CD4-positive, alpha-beta T cell treated with Interleukin-6 for 4 hours (primary cell): Measurements from ENCODE around the gene MAPK8IP2.

Source experiments
- DNase-seq: peaks from one replicate; pipeline ENCODE4 v3.0.0-alpha.2; 2020; ENCODE audit warnings: mixed read lengths

MAPK8IP2 gene

DNA sequence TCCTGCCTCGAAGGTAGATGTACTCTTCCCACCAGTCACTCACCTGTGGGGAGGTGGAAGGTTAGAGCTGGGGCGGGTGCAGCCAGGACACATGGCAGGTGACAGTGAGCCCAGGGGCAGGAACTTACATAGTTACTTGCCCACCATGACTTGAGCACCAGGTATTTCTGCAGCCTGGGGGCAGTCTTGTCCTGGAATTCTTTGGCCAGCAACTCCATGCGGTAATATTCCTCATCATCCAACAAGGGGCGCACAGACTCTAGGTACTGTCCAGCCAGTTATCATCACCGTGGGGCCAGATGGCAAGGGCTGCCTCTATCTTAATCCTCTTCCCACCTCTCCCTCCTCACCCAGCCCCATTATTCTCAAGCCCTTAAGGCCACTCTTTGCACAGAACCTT is 24.5 kb upstream of the MAPK8IP2 start:
- no peak for DNase-seq

DNA sequence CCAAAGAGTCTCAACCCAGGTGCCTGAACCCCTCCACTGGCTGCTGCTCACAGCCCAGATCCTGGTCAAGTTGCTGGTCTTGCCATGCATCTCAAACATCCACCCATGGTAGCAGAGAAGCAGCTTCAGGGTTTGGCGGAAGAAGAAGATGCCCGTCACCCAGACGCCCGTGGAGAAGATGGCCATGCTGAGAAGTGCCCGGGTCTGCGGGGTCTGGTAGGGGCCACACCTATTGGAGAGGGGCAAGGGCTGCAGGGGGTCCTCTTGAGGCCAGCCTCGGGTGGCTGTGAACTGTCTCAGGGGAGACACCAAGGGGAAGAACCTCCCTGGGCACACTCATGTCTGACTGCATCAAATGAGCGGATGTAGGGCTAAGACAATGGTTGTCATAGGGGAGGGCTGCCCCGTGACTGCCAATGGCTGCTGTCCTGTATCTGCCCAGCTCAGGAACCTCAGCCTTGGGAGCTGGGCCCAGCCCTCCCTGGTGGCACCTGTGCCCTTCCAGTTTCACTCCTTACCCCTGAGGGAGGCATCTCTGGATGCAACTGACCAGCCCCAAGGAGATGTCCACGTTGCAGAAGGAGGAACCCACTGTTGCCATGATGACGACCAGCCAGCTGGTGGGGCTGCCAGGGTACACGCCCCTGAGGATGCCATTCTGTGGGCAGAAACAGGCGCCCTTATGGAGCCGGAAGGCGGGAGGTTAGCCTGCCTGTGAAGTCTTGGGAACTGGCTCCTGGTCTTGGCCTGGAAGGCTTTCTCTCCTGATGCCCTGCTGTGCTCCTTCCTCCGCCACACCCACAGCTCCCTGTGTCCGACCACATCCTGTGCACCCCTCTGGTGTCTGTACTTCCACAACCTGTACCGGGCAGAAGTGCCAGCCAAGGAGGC is 23.5 kb upstream of the MAPK8IP2 start:
- DNase-seq = peak; percentile 20

DNA sequence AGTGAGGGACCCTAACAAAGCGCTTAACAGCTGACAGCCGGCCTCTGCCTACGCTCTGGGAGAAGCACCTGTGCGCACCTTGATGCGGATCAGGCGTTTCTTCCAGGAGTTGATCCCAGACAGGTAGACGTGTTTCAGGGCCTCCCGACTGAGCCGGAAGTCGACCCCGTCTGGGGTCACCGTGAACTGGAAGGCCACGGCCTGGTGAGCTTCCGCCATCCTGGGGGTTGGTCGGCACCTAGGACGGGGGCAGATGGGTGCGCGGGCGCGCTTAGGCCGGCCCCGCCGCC is 23.0 kb upstream of the MAPK8IP2 start:
- no peak for DNase-seq

DNA sequence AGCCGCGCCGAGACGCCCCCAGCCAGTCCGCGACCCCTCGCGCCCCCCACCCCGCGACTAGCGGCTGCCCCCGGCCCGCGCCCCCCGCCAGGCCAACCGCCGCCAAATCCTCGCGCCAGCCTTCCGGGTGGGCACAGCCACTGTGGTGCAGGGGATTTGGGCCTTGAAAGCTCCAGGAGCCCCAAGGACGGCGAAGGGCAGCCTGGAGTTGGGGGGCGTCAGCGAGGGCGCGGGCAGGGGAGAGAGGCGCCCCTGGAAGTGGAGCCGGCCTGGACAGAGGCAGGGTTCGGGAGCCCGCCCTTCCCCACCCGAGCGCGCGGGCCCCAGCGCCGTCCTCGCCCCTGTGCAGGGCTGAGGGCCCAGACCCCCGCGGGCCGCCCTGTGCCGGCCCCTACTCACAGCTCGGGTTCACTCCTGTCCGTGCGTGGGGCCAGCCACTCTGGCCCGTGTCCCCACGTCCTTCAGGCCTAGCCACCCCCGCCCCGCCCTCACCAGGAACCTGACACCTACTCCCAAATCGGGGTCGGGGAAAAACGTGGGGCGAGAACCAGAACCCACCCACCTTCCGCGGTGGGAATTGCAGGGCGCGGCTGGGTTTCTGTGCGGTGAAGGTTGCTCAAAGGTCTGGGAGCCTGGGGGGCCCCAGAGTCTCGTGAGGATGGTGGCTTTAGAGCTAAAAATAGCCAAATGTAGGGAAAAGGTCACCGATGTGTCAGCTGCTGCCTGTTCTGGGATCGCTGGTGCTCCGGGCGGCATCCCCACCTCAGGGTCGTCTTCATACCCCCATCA is 22.4 kb upstream of the MAPK8IP2 start, which contains the start of gene CPT1B:
Gene CPT1B, minus strand, starts transcription at position 441 of the 789 bp plus-strand sequence. CDS start 512 bp downstream, outside the sequence.
- DNase-seq = no peak

- no peak for DNase-seq
Measured at GRCh38 chr22:50578776-50579310, 21.8 kb upstream of the MAPK8IP2 start.

DNA sequence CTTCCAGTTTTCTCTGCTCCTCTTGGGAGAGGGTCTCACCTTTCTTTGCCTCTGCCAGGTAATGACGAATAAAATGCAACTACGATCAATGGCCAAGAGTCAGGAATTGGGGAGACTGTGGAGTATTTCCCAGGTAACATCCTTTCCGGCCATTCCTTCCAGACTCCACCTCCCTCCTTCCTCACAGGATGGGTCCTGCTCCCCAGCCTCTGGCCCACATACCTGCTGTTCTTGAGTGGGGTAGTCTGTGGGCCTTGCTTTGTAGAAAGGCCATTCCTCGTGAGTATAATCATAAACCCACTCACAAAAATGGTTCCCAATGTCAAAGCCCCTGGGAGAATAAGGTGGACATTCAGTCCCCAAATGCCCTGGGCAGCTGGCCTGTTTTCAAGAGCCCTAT is 20.8 kb upstream of the MAPK8IP2 start:
- no peak for DNase-seq

- DNase-seq = no peak
Measured at GRCh38 chr22:50581031-50581949, 19.3 kb upstream of the MAPK8IP2 start.

GRCh38 chr22:50581950-50582492 is 18.6 kb upstream of the MAPK8IP2 start:
- peak; percentile 50 for DNase-seq

GRCh38 chr22:50582493-50583293 is 17.9 kb upstream of the MAPK8IP2 start, which contains the start of gene CHKB:
CHKB (minus strand) TSS chr22:50582849; CDS start chr22:50582781, 68 bp downstream.
- DNase-seq = peak; percentile 99

- no peak for DNase-seq
Measured at GRCh38 chr22:50583294-50583861, 17.2 kb upstream of the MAPK8IP2 start.

- DNase-seq = no peak
Measured at GRCh38 chr22:50584106-50585096, 16.2 kb upstream of the MAPK8IP2 start.

- no peak for DNase-seq
Measured at GRCh38 chr22:50585238-50585637, 15.4 kb upstream of the MAPK8IP2 start.

DNA sequence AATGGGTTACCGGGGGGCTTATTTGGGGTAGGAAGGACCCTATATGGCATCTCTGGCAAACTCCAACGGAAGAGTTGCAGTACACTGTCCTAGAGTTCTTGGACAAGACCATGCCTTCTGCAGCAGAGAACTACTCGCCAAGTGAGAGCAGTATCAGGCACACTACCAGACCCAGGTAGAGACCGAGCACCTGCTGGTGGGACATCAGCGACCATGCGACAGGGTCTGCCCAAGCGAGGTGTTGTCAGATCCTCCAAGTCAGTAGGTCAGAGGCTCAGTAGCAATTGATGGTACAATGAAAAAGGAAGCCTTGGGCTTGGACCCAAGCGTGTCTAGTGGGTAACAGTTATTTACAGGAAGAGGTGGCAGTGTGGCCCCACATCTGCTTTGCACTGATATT is 14.8 kb upstream of the MAPK8IP2 start:
- no peak for DNase-seq

GRCh38 chr22:50586416-50586815 is 14.2 kb upstream of the MAPK8IP2 start:
- DNase-seq = no peak

- no peak for DNase-seq
Measured at GRCh38 chr22:50587407-50587806, 13.2 kb upstream of the MAPK8IP2 start.

- no peak for DNase-seq
Measured at GRCh38 chr22:50595189-50595588, 5.4 kb upstream of the MAPK8IP2 start.

- no peak for DNase-seq
Measured at GRCh38 chr22:50597097-50597496, 3.5 kb upstream of the MAPK8IP2 start.

- peak; percentile 63 for DNase-seq
Measured at GRCh38 chr22:50599816-50600455, 657 bp upstream of the MAPK8IP2 start.
